ENCODE measurements around the gene PHLDA1.

PHLDA1 gene

DNA sequence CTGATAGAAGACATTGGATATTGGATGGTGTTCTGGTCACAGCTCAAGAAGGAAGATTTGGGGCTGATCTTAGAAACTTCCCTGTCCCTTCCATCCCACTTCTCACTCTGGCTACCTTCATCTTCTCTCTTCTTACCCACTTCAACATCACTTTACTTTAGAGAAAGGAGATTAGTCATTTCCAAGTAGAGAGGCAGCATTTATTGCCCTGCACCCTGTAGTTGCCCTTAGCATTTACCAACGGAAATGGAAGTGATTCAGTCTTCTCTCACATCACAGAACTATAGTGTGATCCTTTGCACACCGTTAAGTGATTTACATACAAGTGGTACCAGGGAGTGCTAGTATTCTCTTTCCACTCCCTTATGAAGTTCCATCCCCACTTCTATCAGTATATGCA is 52.4 kb downstream of the PHLDA1 start:
- Mint-ChIP-seq H3K4me3 (peak overlapping the region; percentile 11 to 26), H3K27ac (peak overlapping the region; percentile 57), H3K9me3 (peaks cover 0 to 1% of the 10 kb centered on the region in 2 donors), H3K27me3 (peaks cover 8 to 11% of the 10 kb centered on the region in 2 donors), H3K4me1 (peaks cover 44 to 64% of the 10 kb centered on the region in 2 donors), H3K36me3 (no peaks in the 10 kb centered on the region)
- ATAC-seq (replicated peaks), result peak; percentile 29 to 38
- DNase-seq, result no peak

DNA sequence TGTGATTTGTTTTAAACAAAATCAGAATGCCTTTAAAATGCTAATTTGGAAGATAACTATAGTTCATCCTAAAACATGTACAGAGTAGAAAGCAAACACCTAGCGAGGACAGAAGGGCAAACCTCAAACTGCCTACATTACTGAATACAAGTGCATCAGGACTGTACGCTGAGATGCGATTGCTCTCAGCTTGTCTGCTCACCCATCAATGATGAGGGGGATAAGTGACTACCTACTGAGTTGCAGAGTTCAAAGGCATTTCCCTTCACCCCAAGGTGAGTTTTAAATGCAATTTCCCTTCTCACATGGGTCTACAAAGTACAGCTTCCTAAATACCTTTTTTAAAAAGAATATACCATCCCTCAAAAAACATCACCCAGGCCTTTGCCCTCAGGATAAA is 52.9 kb downstream of the PHLDA1 start:
- peaks cover 0 to 1% of the 10 kb centered on the region in 2 donors for H3K9me3 Mint-ChIP-seq
- peaks cover 5 to 9% of the 10 kb centered on the region in 2 donors for H3K27me3 Mint-ChIP-seq
- H3K27ac Mint-ChIP-seq, result peak overlapping the region; percentile 84
- H3K4me3 Mint-ChIP-seq, result peak overlapping the region in 1 of 2 donors; percentile 52
- ATAC-seq (replicated peaks) (no peak), DNase-seq (no peak)
- H3K4me1 Mint-ChIP-seq, result peaks cover 44 to 64% of the 10 kb centered on the region in 2 donors
- no peaks in the 10 kb centered on the region for H3K36me3 Mint-ChIP-seq

DNA sequence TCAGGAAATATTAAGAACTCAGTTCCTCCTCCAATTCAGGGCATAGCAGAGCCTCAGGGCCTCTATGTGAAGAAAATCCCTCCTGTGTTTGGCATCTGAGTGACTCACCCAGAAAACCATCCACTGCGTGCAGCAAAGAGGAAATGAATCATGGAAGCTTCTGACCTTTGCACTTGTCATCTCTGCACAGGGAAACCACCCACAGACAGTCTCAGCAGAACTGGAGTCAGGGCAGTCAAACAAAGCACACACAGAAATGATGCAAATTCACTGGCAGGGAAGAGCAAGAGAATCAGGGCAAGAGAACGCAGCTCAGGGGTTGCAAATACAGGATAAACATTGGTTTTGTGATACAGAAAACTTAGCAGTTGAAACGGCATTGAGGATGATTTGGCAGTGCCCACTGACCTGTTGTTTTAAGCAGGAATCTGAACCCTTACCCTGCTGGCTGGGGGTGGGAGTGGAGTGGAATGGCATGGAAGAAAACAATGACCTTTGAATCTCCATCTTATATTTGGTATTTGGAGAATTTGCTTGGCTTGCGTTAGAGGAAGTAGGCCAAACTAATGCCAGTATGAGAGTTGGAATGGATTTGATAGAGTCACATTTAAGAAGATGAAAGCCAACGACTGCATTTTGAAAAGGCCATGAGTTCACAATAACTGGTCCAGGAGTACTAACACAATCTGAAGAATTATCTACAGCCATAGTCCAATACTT is 53.5 kb downstream of the PHLDA1 start:
- H3K27ac Mint-ChIP-seq, result peak overlapping the region; percentile 84
- H3K27me3 Mint-ChIP-seq, result peaks cover 0 to 4% of the 10 kb centered on the region in 2 donors
- peak overlapping the region; percentile 29 to 52 for H3K4me3 Mint-ChIP-seq
- ATAC-seq (replicated peaks) (peak; percentile 94 to 96), DNase-seq (peak; percentile 87)
- peaks cover 0 to 1% of the 10 kb centered on the region in 2 donors for H3K9me3 Mint-ChIP-seq
- H3K4me1 Mint-ChIP-seq, result peaks cover 40 to 59% of the 10 kb centered on the region in 2 donors
- H3K36me3 Mint-ChIP-seq, result no peaks in the 10 kb centered on the region

DNA sequence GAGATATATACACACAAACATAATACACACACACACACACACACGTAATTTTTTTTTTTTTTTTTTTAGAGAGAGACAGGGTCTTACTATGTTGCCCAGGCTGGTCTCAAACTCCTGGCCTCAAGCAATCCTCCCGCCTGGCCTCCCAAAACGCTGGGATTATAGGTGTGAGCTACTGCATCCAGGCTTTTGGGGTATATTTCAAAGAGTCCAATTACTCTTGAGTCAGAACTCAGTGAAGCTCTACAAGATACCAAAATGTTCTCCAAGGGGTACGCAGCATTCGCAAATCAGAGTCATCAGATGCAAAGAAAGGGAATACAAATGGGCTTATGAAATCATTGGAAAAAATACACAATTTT is 54.0 kb downstream of the PHLDA1 start:
- ATAC-seq (replicated peaks) (peak; percentile 23 to 28), DNase-seq (no peak)
- Mint-ChIP-seq H3K4me1 (peaks cover 40 to 56% of the 10 kb centered on the region in 2 donors), H3K36me3 (no peaks in the 10 kb centered on the region), H3K9me3 (peaks cover 0 to 1% of the 10 kb centered on the region in 2 donors), H3K27me3 (peaks cover 0 to 4% of the 10 kb centered on the region in 2 donors), H3K4me3 (peak overlapping the region in 1 of 2 donors; percentile 29), H3K27ac (peak overlapping the region; percentile 84)

DNA sequence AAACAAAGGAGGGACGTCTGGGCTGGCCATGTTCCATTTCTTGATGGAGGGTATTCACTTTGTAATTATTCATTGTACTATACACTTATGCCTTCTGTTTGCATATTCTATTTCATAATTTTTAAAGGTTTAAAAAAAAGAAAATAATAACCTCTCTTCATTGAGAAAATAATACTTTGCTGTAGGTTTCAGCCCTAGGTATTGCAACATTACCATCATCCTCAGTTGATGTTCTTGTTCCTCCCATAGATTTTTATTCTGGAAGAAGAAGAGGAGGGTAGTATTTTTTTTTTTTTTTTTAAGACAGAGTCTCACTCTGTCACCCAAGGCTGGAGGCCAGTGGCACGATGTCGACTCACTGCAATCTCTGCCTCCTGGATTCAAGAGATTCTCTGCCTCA is 54.7 kb downstream of the PHLDA1 start:
- H3K27ac Mint-ChIP-seq, result peak overlapping the region; percentile 84
- ATAC-seq (replicated peaks), result no peak

DNA sequence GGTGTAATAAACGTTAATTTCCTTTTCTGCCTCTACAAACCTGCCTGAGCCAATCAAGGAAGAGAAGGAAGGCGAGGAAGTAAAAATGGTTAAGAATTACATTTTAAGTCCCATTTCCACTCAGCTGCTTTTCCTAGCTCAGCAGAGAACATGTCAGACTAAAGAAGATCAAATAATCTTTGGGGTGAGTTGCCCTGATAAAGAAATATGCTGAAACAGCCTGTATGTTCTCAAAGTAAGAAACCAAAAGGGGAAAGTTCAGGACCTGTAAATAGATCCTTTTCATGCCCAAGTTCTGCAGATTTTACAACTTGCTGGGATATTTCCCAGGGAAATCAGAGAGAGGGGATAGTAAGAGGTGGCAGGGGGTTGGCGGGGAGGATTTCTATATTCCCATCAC is 55.5 kb downstream of the PHLDA1 start:
- Mint-ChIP-seq H3K27me3 (no peaks in the 10 kb centered on the region), H3K4me3 (no peak overlapping the region), H3K4me1 (peaks cover 31 to 42% of the 10 kb centered on the region in 2 donors), H3K27ac (no peak overlapping the region), H3K9me3 (peaks cover 0 to 5% of the 10 kb centered on the region in 2 donors), H3K36me3 (no peaks in the 10 kb centered on the region)
- DNase-seq (no peak), ATAC-seq (replicated peaks) (no peak)

More for the DNA sequence above, 54.7 kb downstream of the PHLDA1 start:
- no peaks in the 10 kb centered on the region for H3K36me3 Mint-ChIP-seq
- H3K9me3 Mint-ChIP-seq, result peaks cover 0 to 1% of the 10 kb centered on the region in 2 donors
- H3K4me3 Mint-ChIP-seq, result no peak overlapping the region
- DNase-seq, result no peak
- H3K4me1 Mint-ChIP-seq, result peaks cover 35 to 49% of the 10 kb centered on the region in 2 donors
- H3K27me3 Mint-ChIP-seq, result peaks cover 0 to under 1% of the 10 kb centered on the region in 2 donors

DNA sequence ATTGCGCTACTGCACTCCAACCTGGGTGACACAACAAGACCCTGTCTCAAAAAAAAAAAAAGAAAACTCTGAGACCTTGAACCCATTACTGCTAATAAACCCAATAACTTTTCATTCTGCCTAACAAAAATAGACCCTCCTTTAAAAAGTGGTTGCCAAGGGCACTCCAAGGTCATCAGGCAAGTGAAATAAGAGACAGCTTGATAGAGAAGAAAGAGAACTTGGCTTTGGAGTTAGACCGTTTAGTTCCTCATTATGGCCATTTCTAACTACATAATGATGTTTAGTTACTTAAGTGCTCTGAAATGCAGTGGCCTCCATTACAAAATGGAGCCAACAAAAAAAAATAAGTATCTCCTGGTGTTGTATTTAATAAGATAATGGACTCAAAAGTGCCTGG is 55.9 kb downstream of the PHLDA1 start:
- ATAC-seq (replicated peaks), result no peak
- Mint-ChIP-seq H3K36me3 (no peaks in the 10 kb centered on the region), H3K9me3 (peaks cover 0 to 5% of the 10 kb centered on the region in 2 donors), H3K27me3 (no peaks in the 10 kb centered on the region), H3K4me1 (peaks cover 27 to 42% of the 10 kb centered on the region in 2 donors), H3K27ac (no peak overlapping the region), H3K4me3 (no peak overlapping the region)
- DNase-seq, result no peak

All from stimulated activated naive B cell treated with anti-CD40 and anti-IgM and Interleukin-4, amounts not matched to agents 10 μg/mL and 1 μg/mL and 100 μg/mL, for 72 hours (primary cell).